PC-9 (cell line): ENCODE results near the gene IL1RAP.

Experiments
- CTCF ChIP-seq: fragments of 200-600 bp; sonication (generic); conservative IDR thresholded peaks from 2 replicates; pipeline ENCODE4 v1.6.1; 2017; ENCODE audit warnings: mixed run types, antibody characterized with exemption, mild to moderate bottlenecking, moderate library complexity
- EZH2 ChIP-seq: fragments of 200-600 bp; sonication (generic); IDR thresholded peaks from 2 replicates; pipeline ENCODE4 v1.8.0; 2017; ENCODE audit warnings: antibody characterized with exemption, low read depth

GRCh38 chr3:190686011-190686410, 172.1 kb downstream of the IL1RAP start:
- no peak for TF ChIP-seq EZH2
- TF ChIP-seq CTCF = no peak
